AG04449 (cell line): ENCODE data around the gene KRTAP20-4.

Source experiments
- CTCF ChIA-PET: fragments of 350-600 bp; formaldehyde crosslinking; extraction: SDS; loops from one replicate; lab custom pipeline; 2021; ENCODE audit warnings: antibody characterized with exemption; lab: Yijun Ruan, JAX
- POLR2A ChIA-PET: fragments of 400-600, 350-600 bp; formaldehyde crosslinking; extraction: SDS; loops from one replicate; lab custom pipeline; 2020; ENCODE audit warnings: antibody characterized with exemption, inconsistent platforms; lab: Yijun Ruan, JAX
- DNase-seq: peaks from one replicate; pipeline ENCODE4 v3.0.0-alpha.2; 2010; ENCODE audit warnings: low read depth, low spot score
- H3K4me3 ChIP-seq: 2 replicates; pipeline ENCODE4 v1.5.1; 2011; ENCODE audit warnings: low read depth, mild to moderate bottlenecking, control low read depth, low read length
- CTCF ChIP-seq: IDR thresholded peaks from one replicate; pipeline ENCODE4 v1.5.1; 2011; ENCODE audit warnings: mild to moderate bottlenecking, moderate library complexity, low read length, control low read depth, inconsistent platforms; ENCODE audit not compliant: insufficient read depth; ENCODE audit errors: missing control alignments

Gene KRTAP20-4

GRCh38 chr21:30615199-30615598 lies 5.2 kb upstream of the KRTAP20-4 start:
- POLR2A ChIA-PET, result no interaction called here
- CTCF ChIA-PET, result no interaction called here
- TF ChIP-seq CTCF, result no peak
- no peak overlapping the region for H3K4me3 ChIP-seq
- DNase-seq, result no peak

DNA sequence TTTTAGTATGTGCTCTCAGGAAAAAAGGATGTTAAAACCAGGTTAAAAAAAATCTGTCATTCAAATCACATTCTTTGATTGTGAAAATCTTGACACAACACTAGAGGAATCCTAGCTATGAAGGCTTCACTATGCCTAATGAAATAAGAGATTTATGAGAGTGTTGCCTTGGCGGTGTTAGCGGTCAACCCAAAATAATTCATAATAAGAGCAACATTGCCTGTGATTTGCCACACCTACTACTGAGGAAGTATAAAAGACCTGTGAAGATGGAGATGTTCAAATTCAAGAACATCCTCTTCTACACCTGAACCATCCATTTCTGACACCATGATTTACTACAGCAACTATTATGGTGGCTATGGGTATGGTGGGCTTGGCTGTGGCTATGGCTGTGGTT lies 4.3 kb upstream of the KRTAP20-4 start, which contains the start of gene KRTAP20-1:
Gene KRTAP20-1, plus strand, starts transcription at position 301 of the 400 bp plus-strand sequence. Its CDS starts 30 bp downstream, at position 331.
- ChIA-PET POLR2A (no interaction called here), CTCF (no interaction called here)
- no peak for DNase-seq
- no peak within 1 kb of the TSS for H3K4me3 ChIP-seq
- no peak for TF ChIP-seq CTCF

DNA sequence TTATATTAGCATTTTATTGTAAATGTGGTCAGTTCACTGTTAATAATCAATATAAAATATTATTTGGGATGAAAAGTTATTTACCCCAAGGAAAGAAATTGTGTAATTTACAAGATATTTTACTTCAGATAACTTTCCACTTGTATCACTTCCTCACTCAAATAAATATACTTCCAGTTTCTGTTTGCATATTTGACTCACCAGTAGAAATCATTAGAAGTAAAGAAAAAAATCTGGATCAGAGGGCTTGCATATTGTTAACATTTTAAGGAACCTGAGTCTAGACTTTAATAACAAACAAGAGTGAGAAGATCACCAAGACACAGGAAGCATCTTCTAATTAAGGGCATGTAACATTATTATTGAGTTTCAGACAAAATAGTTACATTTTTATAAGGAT lies 347 bp upstream of the KRTAP20-4 start:
- H3K4me3 ChIP-seq, result no peak overlapping the region
- DNase-seq, result no peak
- ChIA-PET CTCF (no interaction called here), POLR2A (no interaction called here)
- TF ChIP-seq CTCF, result no peak

- ChIA-PET POLR2A (no interaction called here), CTCF (interaction anchor here (0.6 kb wide), 1 partner anchor 197 kb away, joined by 3 read pairs; no protein-coding TSS in a partner anchor)
- no peak for DNase-seq
- no peak for TF ChIP-seq CTCF
- no peak overlapping the region for H3K4me3 ChIP-seq
These were observed 2.9 kb downstream of the KRTAP20-4 start for GRCh38 chr21:30623362-30623761.

GRCh38 chr21:30625449-30626165 lies 5.2 kb downstream of the KRTAP20-4 start:
- no peak for DNase-seq
- ChIA-PET POLR2A (no interaction called here), CTCF (no interaction called here)
- TF ChIP-seq CTCF, result no peak
- no peak overlapping the region for H3K4me3 ChIP-seq

GRCh38 chr21:30628109-30628508 lies 7.7 kb downstream of the KRTAP20-4 start:
- ChIA-PET CTCF (no interaction called here), POLR2A (no interaction called here)
- no peak overlapping the region for H3K4me3 ChIP-seq
- no peak for DNase-seq
- no peak for TF ChIP-seq CTCF
